HepG2 (cell line): ENCODE results near the gene SUSD3. TPM values are rescaled to one million over a fixed set of nuclear protein-coding genes. Genes with fewer than 3 reads are reported as not detected.

Experiments
- AHDC1 ChIP-seq: sonication (generic); formaldehyde crosslinking; IDR thresholded peaks from 2 replicates; pipeline ENCODE4 v1.5.1; 2020; ENCODE audit warnings: mild to moderate bottlenecking, missing genetic modification reagents, borderline replicate concordance
- ARNTL ChIP-seq: sonication (generic); formaldehyde crosslinking; IDR thresholded peaks from 2 replicates; pipeline ENCODE4 v1.4.0; 2020; ENCODE audit warnings: mild to moderate bottlenecking, missing genetic modification reagents
- CBX1 ChIP-seq: IDR thresholded peaks from one replicate; pipeline ENCODE4 v1.6.1; 2016; ENCODE audit warnings: antibody characterized with exemption, low read depth
- DRAP1 ChIP-seq: IDR thresholded peaks from 2 replicates; pipeline ENCODE4 v1.6.1; 2016; ENCODE audit warnings: missing genetic modification reagents, missing compliant biosample characterization
- ELK4 ChIP-seq: sonication (generic); formaldehyde crosslinking; IDR thresholded peaks from 2 replicates; pipeline ENCODE4 v1.9.0; 2021; ENCODE audit warnings: missing genetic modification reagents, borderline replicate concordance
- FOXM1 ChIP-seq: sonication (generic); formaldehyde crosslinking; IDR thresholded peaks from 2 replicates; pipeline ENCODE4 v1.5.0; 2020; ENCODE audit warnings: missing genetic modification reagents
- KLF9 ChIP-seq: IDR thresholded peaks from 2 replicates; pipeline ENCODE4 v1.6.1; 2016; ENCODE audit warnings: low read depth
- MED8 ChIP-seq: sonication (generic); formaldehyde crosslinking; IDR thresholded peaks from 2 replicates; pipeline ENCODE4 v1.8.1; 2023; ENCODE audit warnings: mild to moderate bottlenecking, missing genetic modification reagents; ENCODE audit not compliant: insufficient replicate concordance
- NONO ChIP-seq, 2 experiments: fragments of 450-650 bp in 1 of 2; sonication (generic) in 1 of 2; formaldehyde crosslinking in 1 of 2; IDR thresholded peaks in 1 of 2; conservative IDR thresholded peaks in 1 of 2; 2 replicates each; pipeline versions ENCODE4 v1.6.1 to v1.8.0; 2017 to 2022; ENCODE audit warnings: mild to moderate bottlenecking in 1 of 2, missing genetic modification reagents in 1 of 2, moderate library complexity in 1 of 2
- SYNCRIP ChIP-seq: fragments of 200-400 bp; formaldehyde crosslinking; IDR thresholded peaks from 2 replicates; pipeline ENCODE4 v1.6.1; 2018; ENCODE audit warnings: mild to moderate bottlenecking, low read depth, low read length; ENCODE audit not compliant: insufficient read depth
- TFE3 ChIP-seq: IDR thresholded peaks from 2 replicates; pipeline ENCODE4 v1.6.1; 2016
- ZFP36 ChIP-seq: fragments of 150-350 bp; IDR thresholded peaks from 2 replicates; pipeline ENCODE4 v1.6.1; 2018; ENCODE audit warnings: borderline replicate concordance, low read length, low read depth; ENCODE audit not compliant: partially characterized antibody
- ZGPAT ChIP-seq: IDR thresholded peaks from 2 replicates; pipeline ENCODE4 v1.6.1; 2016; ENCODE audit warnings: mild to moderate bottlenecking
- ZNF703 ChIP-seq: sonication (generic); formaldehyde crosslinking; IDR thresholded peaks from 2 replicates; pipeline ENCODE4 v1.5.1; 2020; ENCODE audit warnings: missing genetic modification reagents, mild to moderate bottlenecking, moderate library complexity, borderline replicate concordance
- ZNF770 ChIP-seq: sonication (generic); formaldehyde crosslinking; IDR thresholded peaks from 2 replicates; pipeline ENCODE4 v1.5.0; 2020; ENCODE audit warnings: mild to moderate bottlenecking, missing genetic modification reagents
- polyA plus RNA-seq, 8 experiments: library from polyadenylated mRNA; depleted of rRNA in 3 of 8; stranded (reverse) in 7 of 8; unstranded in 1 of 8; fragments of >200 nt; fragmentation: Illumina TruSeq in 4 of 8; extraction: Trizol in 4 of 8; gene quantifications; 2 replicates each; pipeline versions ENCODE4 v1.2.1 to v1.2.3, GENCODE V29; 2011 to 2016; ENCODE audit warnings: low read depth in 4 of 8, missing spikeins in 1 of 8, mixed read lengths in 1 of 8; ENCODE audit not compliant: insufficient read depth in 1 of 8
- total RNA-seq, 5 experiments: library from RNA; depleted of rRNA; stranded (reverse); fragments of >200 nt; fragmentation: Illumina TruSeq; extraction: Trizol; gene quantifications; 2 replicates each; pipeline ENCODE4 v1.2.3, GENCODE V29; 2016; ENCODE audit warnings: low read depth in 1 of 5

The SUSD3 gene
- total and polyA plus RNA-seq, 2 of the 13 experiments (the other 11 are each of a cell fraction or from before 2014, with no cell fraction given), result 7.0 to 9.1 TPM

- TF ChIP-seq ZNF703 (0 out of 2 replicates have a peak, but pooled peaks have one; percentile 37), NONO (IDR thresholded peaks at IDR 0.05) (no peak), NONO (CRISPR knock-in tag; conservative IDR thresholded peaks at IDR 0.05) (peak; percentile 66), TFE3 (CRISPR knock-in tag) (peak; percentile 16; the same call in 1 of the 2 replicates), CBX1 (no peak), SYNCRIP (no peak), AHDC1 (no peak; the same call in 1 of the 2 replicates), ZGPAT (CRISPR knock-in tag) (peak; percentile 46; the same call in 1 of the 2 replicates), FOXM1 (CRISPR knock-in tag) (no peak), ARNTL (CRISPR knock-in tag) (no peak), ZNF770 (CRISPR knock-in tag) (no peak), MED8 (CRISPR knock-in tag) (peak; percentile 19), KLF9 (CRISPR knock-in tag) (no peak), ZFP36 (no peak), ELK4 (CRISPR knock-in tag) (no peak), DRAP1 (CRISPR knock-in tag) (no peak)
Observed at GRCh38 chr9:93134015-93134739, 75.7 kb downstream of the SUSD3 start, which contains the start of gene NINJ1 (continued).
